CD4-positive, alpha-beta memory T cell (primary cell): ENCODE results near the gene VSTM2L. TPM values are rescaled to one million over a fixed set of nuclear protein-coding genes. Genes with fewer than 3 reads are reported as not detected.

Source experiments
- polyA plus RNA-seq, 2 donors: library from polyadenylated mRNA; unstranded; fragments of 300-500 nt; fragmentation: Illumina TruSeq; gene quantifications; one replicate each; pipeline ENCODE4 v1.2.3, GENCODE V29; 2021
- total RNA-seq, 2 experiments: library from RNA; stranded (reverse); gene quantifications; one replicate each; pipeline ENCODE4 v1.2.3, GENCODE V29; 2021

VSTM2L gene
- total and polyA plus RNA-seq, 4 experiments from 2014 or later = not detected

Other genes with a start within 250 kb of the VSTM2L start
- 10 to 100 TPM; 41.5 to 45.1 TPM for gene CTNNBL1, start 209.1 kb upstream of the VSTM2L start, total RNA-seq
- 100 to 1,000 TPM in 1 of 2 donors, 10 to 100 TPM in 1; 83.4 to 104 TPM for gene CTNNBL1, start 209.1 kb upstream of the VSTM2L start, polyA plus RNA-seq
- 10 to 100 TPM; 26.1 to 26.6 TPM for gene TTI1, start 130.3 kb downstream of the VSTM2L start, total RNA-seq
- 10 to 100 TPM; 13.0 to 19.6 TPM for gene TTI1, start 130.3 kb downstream of the VSTM2L start, polyA plus RNA-seq
- gene RPRD1B, start 130.6 kb downstream of the VSTM2L start, total RNA-seq = 10 to 100 TPM; 42.8 to 43.8 TPM
- 1 to 10 TPM; 3.7 to 6.6 TPM for gene RPRD1B, start 130.6 kb downstream of the VSTM2L start, polyA plus RNA-seq